Cardiac muscle cell (in vitro differentiated cells and primary cell): ENCODE results near the gene C10orf143. TPM values are rescaled to one million over a fixed set of nuclear protein-coding genes. Genes with fewer than 3 reads are reported as not detected.

Experiments used
- DNase-seq, 2 donors: peaks; one replicate each; pipeline versions ENCODE4 v3.0.0 to v3.0.0-alpha.2; 2010 to 2017; ENCODE audit warnings: low read depth in 1 of 2, low spot score in 1 of 2
- H3K27ac ChIP-seq: fragments of 200-600 bp; sonication (generic); 2 replicates; pipeline ENCODE4 v1.5.1; 2016
- H3K27me3 ChIP-seq: fragments of 200-600 bp; sonication (generic); 2 replicates; pipeline ENCODE4 v1.6.0; 2016; ENCODE audit warnings: control low read depth
- H3K36me3 ChIP-seq: fragments of 200-600 bp; sonication (generic); 2 replicates; pipeline ENCODE4 v1.5.1; 2016; ENCODE audit warnings: control low read depth
- H3K4me1 ChIP-seq: fragments of 200-600 bp; sonication (generic); 2 replicates; pipeline ENCODE4 v1.8.1; 2017; ENCODE audit warnings: low read depth, mild to moderate bottlenecking, mixed run types
- H3K4me3 ChIP-seq: fragments of 200-600 bp; sonication (generic); 2 replicates; pipeline ENCODE4 v1.5.1; 2016; ENCODE audit warnings: mild to moderate bottlenecking
- H3K9me3 ChIP-seq: fragments of 200-600 bp; sonication (generic); 2 replicates; pipeline ENCODE4 v1.5.1; 2017; ENCODE audit warnings: low read depth, mild to moderate bottlenecking, control low read depth
- polyA plus RNA-seq: library from polyadenylated mRNA; unstranded; fragments of >200 nt; fragmentation: Nextera tagmentation; extraction: Ambion mirVana; gene quantifications from 2 replicates; pipeline ENCODE4 v1.2.1, GENCODE V29; 2016
- total RNA-seq: library from RNA; depleted of rRNA; stranded (reverse); fragments of >200 nt; gene quantifications from 2 replicates; pipeline ENCODE4 v1.2.3, GENCODE V29; 2016
- TF ChIP-seq, protein P1 (sequence below): IDR thresholded peaks from 2 replicates; pipeline ENCODE4 v1.5.1; 2012; ENCODE audit warnings: low read depth, mild to moderate bottlenecking, low read length

C10orf143 gene
- total and polyA plus RNA-seq, 2 experiments from 2014 or later = 1.1 to 5.7 TPM

DNA sequence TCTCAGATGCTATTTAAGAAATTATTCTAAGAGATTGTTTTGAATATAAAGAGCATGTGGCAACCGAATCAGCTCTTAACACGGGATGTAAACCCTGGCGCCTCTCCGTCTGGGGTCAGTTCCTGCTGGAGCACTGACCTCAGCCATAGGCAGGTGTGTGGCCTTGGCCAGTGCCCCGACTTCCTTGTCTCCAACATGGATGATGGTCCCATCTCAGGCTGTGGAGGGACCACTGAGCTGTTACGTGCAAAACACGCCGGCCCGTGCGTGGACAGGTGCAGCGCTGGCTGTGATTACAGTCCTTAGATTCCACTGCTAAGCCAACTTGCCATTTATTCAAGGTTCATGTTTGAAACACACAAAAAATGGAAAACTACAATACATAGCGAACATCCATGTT is 59.9 kb downstream of the C10orf143 start:
- no peak overlapping the region for H3K4me3 ChIP-seq
- TF ChIP-seq, protein P1, sequence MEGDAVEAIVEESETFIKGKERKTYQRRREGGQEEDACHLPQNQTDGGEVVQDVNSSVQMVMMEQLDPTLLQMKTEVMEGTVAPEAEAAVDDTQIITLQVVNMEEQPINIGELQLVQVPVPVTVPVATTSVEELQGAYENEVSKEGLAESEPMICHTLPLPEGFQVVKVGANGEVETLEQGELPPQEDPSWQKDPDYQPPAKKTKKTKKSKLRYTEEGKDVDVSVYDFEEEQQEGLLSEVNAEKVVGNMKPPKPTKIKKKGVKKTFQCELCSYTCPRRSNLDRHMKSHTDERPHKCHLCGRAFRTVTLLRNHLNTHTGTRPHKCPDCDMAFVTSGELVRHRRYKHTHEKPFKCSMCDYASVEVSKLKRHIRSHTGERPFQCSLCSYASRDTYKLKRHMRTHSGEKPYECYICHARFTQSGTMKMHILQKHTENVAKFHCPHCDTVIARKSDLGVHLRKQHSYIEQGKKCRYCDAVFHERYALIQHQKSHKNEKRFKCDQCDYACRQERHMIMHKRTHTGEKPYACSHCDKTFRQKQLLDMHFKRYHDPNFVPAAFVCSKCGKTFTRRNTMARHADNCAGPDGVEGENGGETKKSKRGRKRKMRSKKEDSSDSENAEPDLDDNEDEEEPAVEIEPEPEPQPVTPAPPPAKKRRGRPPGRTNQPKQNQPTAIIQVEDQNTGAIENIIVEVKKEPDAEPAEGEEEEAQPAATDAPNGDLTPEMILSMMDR = no peak

DNA sequence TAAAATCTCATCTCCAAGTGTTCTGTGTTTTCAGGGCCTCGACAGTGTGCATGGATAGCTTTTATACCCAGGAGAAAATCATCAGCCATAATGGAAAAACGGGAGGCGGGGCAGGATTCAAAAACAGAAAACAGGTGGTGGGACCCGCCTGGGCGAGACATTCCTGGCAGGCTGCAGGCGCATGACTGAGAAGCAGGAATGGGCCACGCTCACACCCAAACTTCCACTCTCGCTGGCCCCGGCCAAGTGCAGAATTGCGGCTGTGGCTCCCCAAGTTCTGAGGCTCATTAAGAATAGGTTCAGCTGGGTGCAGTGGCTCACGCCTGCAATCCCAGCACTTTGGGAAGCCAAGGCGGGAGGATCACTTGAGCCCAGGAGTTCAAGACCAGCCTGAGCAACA is 60.6 kb downstream of the C10orf143 start:
- TF ChIP-seq, protein P1 = no peak
- DNase-seq = no peak
- H3K9me3 ChIP-seq = no peaks in the 10 kb centered on the region

More for the DNA sequence above, 59.9 kb downstream of the C10orf143 start:
- Histone ChIP-seq H3K4me1 (no peaks in the 10 kb centered on the region), H3K27ac (no peak overlapping the region), H3K9me3 (no peaks in the 10 kb centered on the region), H3K27me3 (no peaks in the 10 kb centered on the region), H3K36me3 (no peaks in the 10 kb centered on the region)
- DNase-seq = no peak

DNA sequence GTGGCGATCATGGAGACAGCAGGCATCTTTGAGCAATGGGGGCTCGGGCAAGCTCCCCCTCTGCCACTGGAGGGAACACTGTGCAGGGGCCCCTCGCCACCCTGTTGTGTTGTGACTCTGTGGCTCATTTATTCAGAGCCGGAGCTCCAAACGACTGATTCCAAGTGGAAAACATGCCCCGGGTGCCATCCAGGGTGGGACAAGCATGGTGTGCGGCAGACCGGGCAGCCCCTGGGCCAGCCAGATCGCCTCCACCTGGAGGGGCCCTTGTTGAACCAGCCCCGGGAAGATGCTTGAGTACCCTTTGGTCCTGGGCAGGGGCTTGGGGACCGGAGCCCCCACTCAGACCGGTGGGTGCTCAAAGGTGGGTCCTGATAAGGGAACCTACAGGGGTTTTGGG is 61.4 kb downstream of the C10orf143 start:
- TF ChIP-seq, protein P1 = no peak
- Histone ChIP-seq H3K27ac (no peak overlapping the region), H3K9me3 (no peaks in the 10 kb centered on the region), H3K4me3 (no peak overlapping the region), H3K36me3 (no peaks in the 10 kb centered on the region), H3K4me1 (no peaks in the 10 kb centered on the region), H3K27me3 (peaks cover 3% of the 10 kb centered on the region)
- no peak for DNase-seq

More for the DNA sequence above, 60.6 kb downstream of the C10orf143 start:
- Histone ChIP-seq H3K4me3 (no peak overlapping the region), H3K27me3 (no peaks in the 10 kb centered on the region), H3K27ac (no peak overlapping the region), H3K36me3 (no peaks in the 10 kb centered on the region), H3K4me1 (no peaks in the 10 kb centered on the region)

DNA sequence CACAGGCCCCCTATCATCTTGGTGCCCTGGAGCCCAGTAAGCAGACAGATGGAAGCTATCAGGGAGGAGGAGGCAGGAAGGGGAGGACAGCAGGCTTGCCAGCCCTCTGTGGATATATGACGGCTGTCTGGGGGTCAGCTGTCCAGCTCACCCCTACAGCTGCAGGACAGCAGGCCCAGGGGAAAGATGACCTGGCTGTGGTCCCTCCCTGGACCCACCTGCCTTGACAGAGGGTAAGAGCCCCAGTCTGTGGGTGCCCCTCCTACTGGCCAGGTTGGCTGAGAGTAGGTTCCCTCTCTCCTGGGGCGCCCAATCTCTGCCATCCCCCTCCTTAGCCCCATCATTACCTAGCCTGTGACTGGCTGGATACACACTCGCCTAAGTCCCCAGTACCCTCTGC is 62.5 kb downstream of the C10orf143 start:
- Histone ChIP-seq H3K9me3 (no peaks in the 10 kb centered on the region), H3K4me1 (no peaks in the 10 kb centered on the region), H3K36me3 (no peaks in the 10 kb centered on the region), H3K27ac (no peak overlapping the region), H3K27me3 (peaks cover 6% of the 10 kb centered on the region), H3K4me3 (no peak overlapping the region)
- DNase-seq = no peak
- TF ChIP-seq, protein P1 = no peak

DNA sequence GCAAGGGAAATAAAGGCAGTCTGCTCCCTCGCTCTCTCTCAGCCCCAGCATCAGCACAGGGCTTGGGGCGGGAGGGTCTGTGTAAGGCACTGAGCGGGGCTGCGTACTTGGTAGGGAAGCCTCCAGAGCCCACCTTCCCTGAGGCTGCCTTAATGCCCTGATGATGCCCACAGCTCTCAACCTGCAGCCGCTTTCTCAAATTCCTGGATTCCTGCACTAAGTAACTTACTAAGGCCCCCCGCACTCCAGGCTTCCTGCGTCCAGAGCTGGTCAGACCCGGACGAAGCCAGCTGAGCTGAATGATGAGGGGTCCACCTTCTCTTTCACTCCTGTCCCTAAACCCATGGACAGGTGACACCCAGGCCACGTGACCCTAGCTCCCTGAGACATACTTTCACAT is 63.3 kb downstream of the C10orf143 start:
- Histone ChIP-seq H3K9me3 (no peaks in the 10 kb centered on the region), H3K36me3 (no peaks in the 10 kb centered on the region), H3K4me3 (no peak overlapping the region), H3K4me1 (no peaks in the 10 kb centered on the region), H3K27ac (no peak overlapping the region), H3K27me3 (peaks cover 6% of the 10 kb centered on the region)
- no peak for DNase-seq
- TF ChIP-seq, protein P1 = no peak

DNA sequence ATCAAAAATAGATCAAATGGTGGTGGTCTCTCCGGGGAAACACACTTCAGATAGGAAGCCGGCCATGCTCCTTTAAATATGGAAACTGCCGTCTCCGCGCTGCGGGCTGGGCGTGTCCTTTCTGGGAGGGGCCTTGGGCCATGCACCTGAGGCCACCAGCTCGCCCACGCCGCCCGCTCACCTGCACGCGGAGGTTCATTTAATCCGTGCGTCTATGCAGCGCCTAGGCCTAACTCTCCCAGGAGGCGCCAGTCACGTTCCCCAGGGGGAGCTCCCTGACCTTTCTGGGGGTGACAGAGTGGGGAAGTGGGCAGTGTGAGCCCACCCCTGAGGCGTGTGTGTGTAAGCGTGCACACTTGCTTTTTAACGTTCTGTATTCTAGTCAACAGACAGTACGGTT is 64.0 kb downstream of the C10orf143 start:
- Histone ChIP-seq H3K27me3 (peaks cover 6% of the 10 kb centered on the region), H3K36me3 (no peaks in the 10 kb centered on the region), H3K4me1 (no peaks in the 10 kb centered on the region), H3K27ac (no peak overlapping the region), H3K4me3 (no peak overlapping the region), H3K9me3 (no peaks in the 10 kb centered on the region)
- TF ChIP-seq, protein P1 = no peak
- DNase-seq = no peak
